HG03159 (cell line): ENCODE measurements around the gene TMSB4X.

Experiments used
- ATAC-seq: cut with Tn5 transposase; IDR thresholded peaks from one replicate; pipeline ENCODE4 v1.9.1; 2021; ENCODE audit warnings: mild to moderate bottlenecking, moderate library complexity; ENCODE audit not compliant: unreplicated experiment

TMSB4X gene

DNA sequence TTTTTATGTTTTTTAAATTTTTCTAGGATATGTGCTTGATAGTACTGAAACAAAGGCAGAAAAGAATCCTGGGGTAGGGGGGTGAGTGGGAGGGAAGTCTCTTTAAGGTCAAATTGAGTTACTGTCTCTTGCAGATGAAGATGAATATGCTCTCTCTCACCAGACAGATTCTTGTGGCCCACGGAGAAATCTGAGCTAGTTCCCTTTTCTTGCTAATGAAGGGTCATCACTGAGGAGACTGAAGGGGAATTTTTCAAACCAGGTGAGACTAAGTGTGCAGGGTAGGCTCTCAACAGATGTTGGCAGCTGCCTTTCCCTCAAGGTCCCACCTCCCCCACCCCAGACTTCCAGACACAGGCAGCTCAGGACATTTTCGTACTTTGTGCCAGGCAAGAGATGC is 48.0 kb downstream of the TMSB4X start:
- ATAC-seq, result peak; percentile 73

DNA sequence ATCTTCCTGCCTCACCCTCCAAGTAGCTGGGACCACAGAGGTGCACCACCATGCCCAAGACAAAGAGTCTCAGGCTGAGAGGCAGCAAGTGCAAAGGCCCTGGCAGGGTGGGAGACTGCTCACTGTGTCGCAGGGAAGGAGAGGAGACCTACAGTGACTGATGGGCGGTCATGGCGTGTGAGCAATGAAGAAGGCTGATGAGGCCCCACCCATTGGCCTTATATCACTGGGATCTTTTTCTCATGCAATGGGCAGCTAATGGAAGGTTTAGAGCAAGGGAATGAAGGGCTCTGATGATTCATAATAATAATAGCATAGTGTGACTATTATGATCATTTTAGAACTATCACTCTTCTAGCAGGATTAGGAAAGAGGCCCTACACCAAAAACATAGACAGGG is 48.7 kb downstream of the TMSB4X start:
- ATAC-seq, result no peak

DNA sequence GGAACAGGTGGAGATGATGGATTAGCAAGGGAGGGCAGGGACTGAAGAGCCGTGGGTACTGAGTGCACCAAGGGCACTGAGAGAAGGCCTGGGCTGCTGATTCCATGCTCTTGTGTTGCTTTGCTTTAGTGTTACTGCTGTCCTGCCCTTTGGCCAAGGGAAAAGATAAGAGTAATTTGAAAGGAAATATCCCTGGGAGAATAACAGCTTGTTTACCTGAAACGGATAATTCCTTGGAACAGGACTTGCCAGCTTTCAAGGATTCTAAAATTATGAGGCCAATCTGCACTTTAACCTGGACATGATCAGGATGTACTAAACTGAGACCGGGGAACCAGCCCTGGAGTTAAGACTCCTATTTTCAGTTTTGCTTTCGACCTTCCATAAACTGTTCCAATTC is 49.1 kb downstream of the TMSB4X start:
- no peak for ATAC-seq

- ATAC-seq, result no peak
These were observed 50.1 kb downstream of the TMSB4X start for GRCh38 chrX:13024986-13025385.
